Measurements from ENCODE around the gene DEFB124.

The DEFB124 gene

DNA sequence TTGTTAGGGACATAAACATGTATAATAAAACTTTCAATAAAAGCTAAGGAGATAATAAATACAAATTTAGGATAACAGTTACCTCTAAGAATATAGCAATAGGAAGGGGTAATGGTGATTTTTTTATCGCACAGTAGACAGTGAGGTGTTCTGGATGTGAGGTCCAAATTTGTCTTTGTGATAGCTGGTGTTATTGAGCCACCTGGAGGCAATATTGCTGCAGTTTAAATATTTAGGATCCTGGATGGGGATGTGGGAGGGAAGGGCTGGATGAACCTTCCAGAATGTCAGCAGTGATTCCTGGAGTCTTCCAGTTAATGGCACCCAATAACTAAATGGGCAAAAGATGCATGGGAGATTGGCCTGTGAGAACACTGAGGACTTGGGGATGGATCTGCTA is 20.6 kb downstream of the DEFB124 start:
- no peak overlapping the region for H3K4me3 ChIP-seq (ENCODE audit: low read depth, low read length)
- DNase-seq (ENCODE audit: low read depth): no peak
- TF ChIP-seq POLR2A (IDR thresholded peaks at IDR 0.05; ENCODE audit: extremely low read depth, insufficient read length) (no peak), MYC (IDR thresholded peaks at IDR 0.05; ENCODE audit: low read depth, low read length) (no peak)
- TF ChIP-seq, protein P1, sequence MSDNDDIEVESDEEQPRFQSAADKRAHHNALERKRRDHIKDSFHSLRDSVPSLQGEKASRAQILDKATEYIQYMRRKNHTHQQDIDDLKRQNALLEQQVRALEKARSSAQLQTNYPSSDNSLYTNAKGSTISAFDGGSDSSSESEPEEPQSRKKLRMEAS (IDR thresholded peaks at IDR 0.05; ENCODE audit: low read depth, low read length): no peak
- TF ChIP-seq, protein P2, sequence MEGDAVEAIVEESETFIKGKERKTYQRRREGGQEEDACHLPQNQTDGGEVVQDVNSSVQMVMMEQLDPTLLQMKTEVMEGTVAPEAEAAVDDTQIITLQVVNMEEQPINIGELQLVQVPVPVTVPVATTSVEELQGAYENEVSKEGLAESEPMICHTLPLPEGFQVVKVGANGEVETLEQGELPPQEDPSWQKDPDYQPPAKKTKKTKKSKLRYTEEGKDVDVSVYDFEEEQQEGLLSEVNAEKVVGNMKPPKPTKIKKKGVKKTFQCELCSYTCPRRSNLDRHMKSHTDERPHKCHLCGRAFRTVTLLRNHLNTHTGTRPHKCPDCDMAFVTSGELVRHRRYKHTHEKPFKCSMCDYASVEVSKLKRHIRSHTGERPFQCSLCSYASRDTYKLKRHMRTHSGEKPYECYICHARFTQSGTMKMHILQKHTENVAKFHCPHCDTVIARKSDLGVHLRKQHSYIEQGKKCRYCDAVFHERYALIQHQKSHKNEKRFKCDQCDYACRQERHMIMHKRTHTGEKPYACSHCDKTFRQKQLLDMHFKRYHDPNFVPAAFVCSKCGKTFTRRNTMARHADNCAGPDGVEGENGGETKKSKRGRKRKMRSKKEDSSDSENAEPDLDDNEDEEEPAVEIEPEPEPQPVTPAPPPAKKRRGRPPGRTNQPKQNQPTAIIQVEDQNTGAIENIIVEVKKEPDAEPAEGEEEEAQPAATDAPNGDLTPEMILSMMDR (IDR thresholded peaks at IDR 0.05; ENCODE audit: low read depth, low read length): no peak

DNA sequence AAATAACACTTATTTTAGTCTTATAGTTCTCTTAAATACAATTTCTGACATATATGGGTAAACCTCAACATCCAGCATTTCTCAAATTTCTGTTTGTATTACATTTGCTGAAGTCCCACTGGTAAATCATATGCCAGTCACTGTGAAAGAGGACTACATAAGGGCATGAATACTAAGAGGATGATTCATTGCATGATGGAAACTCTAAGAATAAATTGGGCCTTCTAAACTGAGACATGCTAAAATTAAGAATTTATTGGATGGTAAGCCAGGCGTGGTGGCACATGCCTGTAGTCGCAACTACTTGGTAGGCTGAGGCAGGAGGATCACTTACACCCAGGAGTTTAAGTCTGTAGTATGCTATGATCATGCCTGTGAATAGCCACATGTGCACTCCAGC is 22.4 kb downstream of the DEFB124 start:
- H3K4me3 ChIP-seq (ENCODE audit: low read depth, low read length): no peak overlapping the region
- no peak for DNase-seq (ENCODE audit: low read depth)
- TF ChIP-seq, protein P2 (IDR thresholded peaks at IDR 0.05; ENCODE audit: low read depth, low read length): no peak

DNA sequence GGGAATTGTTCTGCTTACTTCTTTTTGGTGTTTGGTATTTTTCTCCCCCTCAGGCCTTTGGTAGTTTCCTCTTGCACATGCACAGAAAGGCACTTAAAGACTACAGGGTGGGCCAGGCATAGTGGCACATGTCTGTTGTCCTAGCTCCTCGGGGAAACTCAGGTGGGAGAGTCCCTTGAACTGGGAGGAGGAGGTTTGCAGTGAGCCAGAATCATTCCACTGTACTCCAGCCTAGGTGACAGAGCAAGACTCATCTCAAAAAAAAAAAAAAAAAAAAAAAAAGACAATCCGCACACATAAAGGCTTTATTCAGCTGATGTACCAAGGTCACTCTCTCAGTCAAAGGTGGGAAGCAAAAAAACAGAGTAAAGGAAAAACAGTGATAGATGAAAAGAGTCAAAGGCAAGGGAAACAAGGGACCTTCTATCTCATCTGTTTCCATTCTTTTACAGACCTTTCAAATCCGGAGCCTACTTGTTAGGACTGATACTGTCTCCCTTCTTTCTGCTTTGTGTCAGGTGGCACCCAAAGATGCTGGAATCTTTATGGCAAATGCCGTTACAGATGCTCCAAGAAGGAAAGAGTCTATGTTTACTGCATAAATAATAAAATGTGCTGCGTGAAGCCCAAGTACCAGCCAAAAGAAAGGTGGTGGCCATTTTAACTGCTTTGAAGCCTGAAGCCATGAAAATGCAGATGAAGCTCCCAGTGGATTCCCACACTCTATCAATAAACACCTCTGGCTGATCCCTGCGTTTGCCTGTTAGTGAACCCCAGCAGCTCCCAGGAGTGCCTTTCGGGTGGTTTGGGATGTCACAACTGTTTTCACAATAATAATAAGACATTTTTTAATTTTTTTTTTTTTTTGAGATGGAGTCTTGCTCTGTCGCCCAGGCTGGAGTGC is 25.2 kb downstream of the DEFB124 start:
- no peak for DNase-seq (ENCODE audit: low read depth)
- TF ChIP-seq, protein P1 (IDR thresholded peaks at IDR 0.05; ENCODE audit: low read depth, low read length): no peak
- TF ChIP-seq MYC (IDR thresholded peaks at IDR 0.05; ENCODE audit: low read depth, low read length) (no peak), POLR2A (IDR thresholded peaks at IDR 0.05; ENCODE audit: extremely low read depth, insufficient read length) (no peak)
- TF ChIP-seq, protein P2 (IDR thresholded peaks at IDR 0.05; ENCODE audit: low read depth, low read length): no peak
- no peak overlapping the region for H3K4me3 ChIP-seq (ENCODE audit: low read depth, low read length)

DNA sequence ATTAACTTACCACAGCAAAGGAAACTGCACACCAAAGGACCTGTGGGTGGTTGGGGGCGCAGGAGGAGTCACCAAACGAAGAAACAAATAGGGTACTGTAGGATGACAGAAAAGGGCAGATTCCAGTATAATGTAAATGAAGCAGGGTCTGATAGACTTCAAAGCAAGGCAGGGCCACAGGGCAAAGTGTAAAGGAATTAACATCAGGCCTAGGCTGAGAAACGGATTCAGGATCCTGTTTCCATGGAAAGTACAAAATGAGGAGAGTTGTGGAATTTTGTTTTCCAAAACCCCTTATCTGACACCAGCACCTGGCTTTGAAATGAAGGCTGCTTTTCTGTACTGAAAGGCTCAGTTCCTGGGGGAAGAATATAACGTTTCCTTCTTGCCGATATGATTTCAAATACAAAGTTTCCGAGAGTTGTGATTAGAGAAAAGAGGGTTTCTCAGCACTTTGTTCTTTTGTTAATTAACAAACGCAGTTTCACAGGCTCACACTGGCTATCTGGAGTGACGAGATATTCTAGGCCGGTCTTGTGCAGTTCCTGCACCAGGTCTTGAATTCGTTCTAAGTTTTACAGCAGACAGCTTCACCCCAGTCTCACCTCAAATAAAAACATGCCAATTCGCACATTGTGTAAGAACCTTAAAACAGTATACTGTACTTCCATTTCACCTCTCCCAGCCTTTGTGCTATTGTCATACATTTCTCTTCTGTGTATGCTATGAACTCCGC is 28.7 kb downstream of the DEFB124 start:
- no peak for DNase-seq (ENCODE audit: low read depth)
- H3K4me3 ChIP-seq (ENCODE audit: low read depth, low read length): no peak overlapping the region
- TF ChIP-seq, protein P1 (IDR thresholded peaks at IDR 0.05; ENCODE audit: low read depth, low read length): no peak
- TF ChIP-seq, protein P2 (IDR thresholded peaks at IDR 0.05; ENCODE audit: low read depth, low read length): no peak
- TF ChIP-seq MYC (IDR thresholded peaks at IDR 0.05; ENCODE audit: low read depth, low read length) (no peak), POLR2A (IDR thresholded peaks at IDR 0.05; ENCODE audit: extremely low read depth, insufficient read length) (no peak)

DNA sequence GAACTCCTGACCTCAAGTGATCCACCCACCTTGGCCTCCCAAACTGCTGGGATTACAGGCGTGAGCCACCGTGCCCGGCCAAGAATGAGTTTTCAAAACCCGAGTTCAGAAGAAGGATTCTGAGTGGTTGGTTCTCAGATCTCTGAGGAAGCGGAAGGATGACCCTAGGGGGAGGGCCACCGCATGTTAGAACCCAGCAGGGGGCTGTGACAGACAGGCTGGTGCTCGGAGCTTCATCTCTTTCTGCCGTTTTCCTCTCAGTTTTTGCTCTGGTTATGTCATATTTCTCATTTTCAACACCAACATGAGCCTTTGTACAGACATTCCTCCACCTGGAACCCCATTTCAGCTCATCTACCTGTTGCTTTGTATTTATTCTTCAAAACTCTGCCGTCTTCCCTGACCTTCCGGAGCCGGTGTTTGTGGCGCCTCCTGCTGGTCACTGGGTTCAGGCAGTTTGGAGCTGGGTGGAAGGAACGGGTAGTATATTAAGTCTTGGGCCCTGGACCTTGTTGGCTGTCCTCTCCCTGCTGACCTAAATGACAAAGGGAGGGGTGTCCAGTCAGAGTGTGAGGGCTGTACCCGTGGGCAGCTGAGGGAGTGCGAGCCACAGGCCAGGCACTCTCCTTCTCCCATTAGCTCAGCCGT is 34.8 kb downstream of the DEFB124 start, which contains the start of gene DEFB123:
Gene DEFB123, plus strand, starts transcription at position 621 of the 648 bp plus-strand sequence. CDS start 67 bp downstream, outside the sequence.
- TF ChIP-seq, protein P2 (IDR thresholded peaks at IDR 0.05; ENCODE audit: low read depth, low read length): peak; percentile 47
- TF ChIP-seq MYC (IDR thresholded peaks at IDR 0.05; ENCODE audit: low read depth, low read length): no peak
- no peak within 1 kb of the TSS for H3K4me3 ChIP-seq (ENCODE audit: low read depth, low read length)
- peak; percentile 11 for DNase-seq (ENCODE audit: low read depth)
